K562 (cell line): Measurements from ENCODE around the gene ZNF862. TPM values are rescaled to one million over a fixed set of nuclear protein-coding genes. Genes with fewer than 3 reads are reported as not detected.

Experiments used
- ATAC-seq: fragments of 200-7000 bp; cut with Tn5 transposase; 3 replicates; pipeline ENCODE4 v1.9.1; 2020; ENCODE audit warnings: moderate library complexity
- BruUV-seq: library from RNA; stranded (reverse); fragments of 400-500 nt; replicated peaks from 2 replicates; lab custom pipeline; 2021; lab: Mats Ljungman, UMichigan
- CTCF ChIA-PET: fragments of 300-600 bp; formaldehyde crosslinking; extraction: SDS; loops from one replicate; lab custom pipeline; 2021; ENCODE audit warnings: low intra/inter-chr PET ratio; lab: Yijun Ruan, JAX
- POLR2A ChIA-PET: fragments of 300-600, 350-650 bp; sonication (Branson Sonifier 250); formaldehyde crosslinking; extraction: SDS; loops from one replicate; lab custom pipeline; 2021; ENCODE audit warnings: antibody characterized with exemption, inconsistent platforms; lab: Yijun Ruan, JAX
- DNase-seq, 4 experiments: peaks; one replicate each; pipeline versions ENCODE4 v3.0.0 to v3.0.0-alpha.2; 2011 to 2018; ENCODE audit warnings: low spot score in 3 of 4, mixed read lengths in 3 of 4; ENCODE audit errors: extremely low read depth in 1 of 4
- FAIRE-seq: peaks from 2 replicates; lab custom pipeline; 2011; peaks lifted over from hg19 to GRCh38; lab: Jason Lieb, UNC
- H2AFZ ChIP-seq: 2 replicates; pipeline ENCODE4 v1.6.0; 2011; ENCODE audit warnings: low read depth, low read length, control low read depth, inconsistent platforms
- H3K27ac ChIP-seq: fragments of 200-600 bp; 3 replicates; pipeline ENCODE4 v1.8.0; 2011; ENCODE audit warnings: low read depth, mild to moderate bottlenecking, control low read depth, inconsistent platforms, low read length, moderate library complexity, mixed read lengths; ENCODE audit errors: extremely low read depth
- H3K27me3 ChIP-seq, 2 experiments: fragments of 300-600 bp in 1 of 2; 2 replicates in 1 of 2; 3 replicates in 1 of 2; pipeline versions ENCODE4 v1.6.0 to v1.8.0; 2011; ENCODE audit warnings: inconsistent platforms in 2 of 2, low read length in 2 of 2, mild to moderate bottlenecking in 1 of 2, mixed read lengths in 1 of 2, moderate library complexity in 1 of 2; ENCODE audit not compliant: control insufficient read depth in 2 of 2, insufficient read depth in 2 of 2
- H3K36me3 ChIP-seq: fragments of 300-600 bp; 3 replicates; pipeline ENCODE4 v1.8.0; 2011; ENCODE audit warnings: mild to moderate bottlenecking, low read length, inconsistent platforms; ENCODE audit not compliant: control insufficient read depth, insufficient read depth
- H3K4me1 ChIP-seq, 2 experiments: fragments of 200-600 bp in 1 of 2; replicated peaks in 1 of 2; 2 replicates in 1 of 2; 3 replicates in 1 of 2; pipeline versions ENCODE4 v1.5.1 to v1.8.0; 2011; ENCODE audit warnings: inconsistent platforms in 2 of 2, low read length in 2 of 2, mild to moderate bottlenecking in 1 of 2, mixed read lengths in 1 of 2, moderate library complexity in 1 of 2; ENCODE audit not compliant: control insufficient read depth in 2 of 2, insufficient read depth in 2 of 2
- H3K4me2 ChIP-seq: 2 replicates; pipeline ENCODE4 v1.6.1; 2011; ENCODE audit warnings: low read length, control low read depth, inconsistent platforms, mixed read lengths; ENCODE audit not compliant: insufficient read depth
- H3K4me3 ChIP-seq: fragments of 200-600 bp; sonication (generic), shearing (Covaris generic); 2 replicates; pipeline ENCODE4 v1.5.1; 2016; ENCODE audit warnings: control low read depth, inconsistent platforms
- H3K79me2 ChIP-seq: fragments of 200-600 bp; 3 replicates; pipeline ENCODE4 v1.8.0; 2011; ENCODE audit warnings: low read length, inconsistent platforms; ENCODE audit not compliant: control insufficient read depth, insufficient read depth
- H3K9ac ChIP-seq, 2 experiments: 2 replicates each; pipeline versions ENCODE4 v1.6.0 to v1.6.1; 2011; ENCODE audit warnings: low read depth in 2 of 2, low read length in 2 of 2, control low read depth in 1 of 2, inconsistent platforms in 1 of 2, mild to moderate bottlenecking in 1 of 2, mixed read lengths in 1 of 2; ENCODE audit not compliant: insufficient read depth in 1 of 2
- H3K9me1 ChIP-seq: one replicate; pipeline ENCODE4 v1.6.0; 2011; ENCODE audit warnings: inconsistent platforms, mild to moderate bottlenecking, low read length, moderate library complexity; ENCODE audit not compliant: control insufficient read depth, insufficient read depth
- H3K9me3 ChIP-seq: replicated peaks from 2 replicates; pipeline ENCODE4 v1.5.1; 2011; ENCODE audit warnings: low read depth, low read length, inconsistent platforms; ENCODE audit not compliant: control insufficient read depth, insufficient read depth
- H4K20me1 ChIP-seq: replicated peaks from 2 replicates; pipeline ENCODE4 v1.6.1; 2011; ENCODE audit warnings: low read length, inconsistent platforms, mixed read lengths; ENCODE audit not compliant: control insufficient read depth, insufficient read depth
- BCOR ChIP-seq: fragments of 450-650 bp; IDR thresholded peaks from 2 replicates; pipeline ENCODE4 v1.6.1; 2016
- E2F1 ChIP-seq: sonication (generic); formaldehyde crosslinking; IDR thresholded peaks from 2 replicates; pipeline ENCODE4 v1.8.1; 2023; ENCODE audit warnings: mild to moderate bottlenecking, missing genetic modification reagents, moderate library complexity
- HMGXB4 ChIP-seq: sonication (generic); formaldehyde crosslinking; IDR thresholded peaks from 2 replicates; pipeline ENCODE4 v1.8.1; 2023; ENCODE audit warnings: mild to moderate bottlenecking, missing genetic modification reagents
- ILF3 ChIP-seq: fragments of 450-650 bp; IDR thresholded peaks from 2 replicates; pipeline ENCODE4 v1.6.1; 2018; ENCODE audit warnings: antibody characterized with exemption, mild to moderate bottlenecking, moderate library complexity, borderline replicate concordance
- KLF1 ChIP-seq: fragments of 450-650 bp; IDR thresholded peaks from 2 replicates; pipeline ENCODE4 v1.6.1; 2016; ENCODE audit warnings: missing genetic modification characterization, missing compliant biosample characterization
- NCOA1 ChIP-seq: fragments of 450-650 bp; IDR thresholded peaks from 2 replicates; pipeline ENCODE4 v1.6.1; 2016; ENCODE audit warnings: low read depth
- PKNOX1 ChIP-seq: fragments of 450-650 bp; IDR thresholded peaks from 2 replicates; pipeline ENCODE4 v1.6.1; 2016
- ZNF175 ChIP-seq: fragments of 200-800 bp; sonication (Bioruptor generic); IDR thresholded peaks from 2 replicates; pipeline ENCODE4 v1.6.1; 2016; ENCODE audit warnings: low read depth, mild to moderate bottlenecking, missing genetic modification characterization, missing compliant biosample characterization
- ZNF561 ChIP-seq: fragments of 450-650 bp; formaldehyde crosslinking; conservative IDR thresholded peaks from 2 replicates; pipeline ENCODE4 v1.4.0; 2020; ENCODE audit warnings: mild to moderate bottlenecking, moderate library complexity
- ZNF830 ChIP-seq: fragments of 250-450 bp; sonication (Bioruptor Pico); IDR thresholded peaks from 2 replicates; pipeline ENCODE4 v1.5.0; 2021; ENCODE audit warnings: mild to moderate bottlenecking
- WGBS: fragments of 100-300 bp; shearing (Covaris generic); methylation state at CpG from one replicate; pipeline ENCODE4 v1.1.6; 2016; ENCODE audit warnings: low coverage, mixed read lengths; ENCODE audit not compliant: insufficient coverage; ENCODE audit errors: missing lambda C conversion rate; 5-methylcytosine and 5-hydroxymethylcytosine counted together
- in situ Hi-C: fragments of 300-500 bp; cut with MboI; formaldehyde crosslinking; loops from 4 replicates; pipeline ENCODE4 v1.15.0; 2018; ENCODE audit warnings: inconsistent platforms, mixed read lengths
- intact Hi-C: fragments of 100-400 bp; cut with micrococcal nuclease; formaldehyde crosslinking; loops from 2 replicates; pipeline ENCODE4 v1.14.2; 2022
- polyA plus RNA-seq, 8 experiments: library from polyadenylated mRNA; depleted of rRNA in 4 of 8; stranded (reverse) in 5 of 8; unstranded in 3 of 8; fragments of >200 nt; fragmentation: Nextera tagmentation in 2 of 8; fragmentation: Illumina TruSeq in 1 of 8; extraction: Ambion mirVana in 2 of 8; extraction: Trizol in 1 of 8; gene quantifications; 2 replicates each; pipeline versions ENCODE4 v1.2.1 to v1.2.3, GENCODE V29; 2011 to 2014; ENCODE audit warnings: inconsistent platforms in 1 of 8, missing spikeins in 1 of 8
- total RNA-seq, 7 experiments: library from RNA; depleted of rRNA in 6 of 7; stranded (reverse); fragments of >200 nt in 6 of 7; fragmentation: Illumina TruSeq in 2 of 7; extraction: Trizol in 2 of 7; gene quantifications; 2 replicates each; pipeline versions ENCODE4 v1.2.1 to v1.2.3, GENCODE V29; 2011 to 2021; ENCODE audit warnings: low replicate concordance in 1 of 7
- TF ChIP-seq, protein P1 (sequence below): IDR thresholded peaks from 2 replicates; pipeline ENCODE4 v1.6.1; 2012; ENCODE audit warnings: low read depth, low read length, improper control_type of control experiment, borderline replicate concordance
- TF ChIP-seq, protein P2 (sequence below): fragments of 200-800 bp; sonication (Bioruptor generic); IDR thresholded peaks from 2 replicates; pipeline ENCODE4 v1.6.1; 2017; ENCODE audit warnings: missing genetic modification characterization, missing compliant biosample characterization
- TF ChIP-seq, protein P3 (sequence below): fragments of 200-400 bp; formaldehyde crosslinking; IDR thresholded peaks from 2 replicates; pipeline ENCODE4 v1.6.1; 2017; ENCODE audit warnings: mild to moderate bottlenecking, low read depth, low read length, moderate library complexity

Gene ZNF862
- total and polyA plus RNA-seq, 9 of the 15 experiments (the other 6 are each of a cell fraction or from before 2014, with no cell fraction given), result 1.1 to 3.9 (median 2.6) TPM

GRCh38 chr7:149836434-149836833 is 1.7 kb upstream of the ZNF862 start:
- no peak overlapping the region for H3K4me2 ChIP-seq
- H3K79me2 ChIP-seq, result peaks cover 7% of the 10 kb centered on the region; the same call in 1 of the 3 replicates
- peaks cover 27 to 37% of the 10 kb centered on the region in 2 experiments for H3K27me3 ChIP-seq
- H3K9me3 ChIP-seq, result no peaks in the 10 kb centered on the region
- H3K4me1 ChIP-seq, result peaks cover 14 to 15% of the 10 kb centered on the region in 2 experiments; a peak in 4 of 5 replicates
- H3K9ac ChIP-seq, result no peak overlapping the region
- BruUV-seq, result no TSS peak
- H3K9me1 ChIP-seq, result no peaks in the 10 kb centered on the region
- WGBS, result 0% methylated on average over 1 of the region's 1 CpG
- no peak for ATAC-seq
- DNase-seq, result no peak
- POLR2A ChIA-PET, result interaction anchor here (1.0 kb wide), 1 partner anchor 31 kb away, joined by 3 read pairs; no protein-coding TSS in a partner anchor
- H3K4me3 ChIP-seq, result no peak overlapping the region
- H4K20me1 ChIP-seq, result peaks cover 10% of the 10 kb centered on the region
- no peak overlapping the region for H2AFZ ChIP-seq
- in situ Hi-C loops (no loop called here), intact Hi-C loops (no loop called here)
- no peak for FAIRE-seq
- no peak overlapping the region for H3K27ac ChIP-seq
- H3K36me3 ChIP-seq, result no peaks in the 10 kb centered on the region
- CTCF ChIA-PET, result no interaction called here
- TF ChIP-seq HMGXB4 (CRISPR knock-in tag) (no peak), ZNF175 (no peak), KLF1 (no peak), BCOR (no peak), PKNOX1 (no peak), E2F1 (CRISPR knock-in tag) (no peak), ILF3 (no peak), ZNF561 (CRISPR knock-in tag) (no peak), NCOA1 (no peak), ZNF830 (CRISPR knock-in tag) (no peak)
- TF ChIP-seq, protein P1, sequence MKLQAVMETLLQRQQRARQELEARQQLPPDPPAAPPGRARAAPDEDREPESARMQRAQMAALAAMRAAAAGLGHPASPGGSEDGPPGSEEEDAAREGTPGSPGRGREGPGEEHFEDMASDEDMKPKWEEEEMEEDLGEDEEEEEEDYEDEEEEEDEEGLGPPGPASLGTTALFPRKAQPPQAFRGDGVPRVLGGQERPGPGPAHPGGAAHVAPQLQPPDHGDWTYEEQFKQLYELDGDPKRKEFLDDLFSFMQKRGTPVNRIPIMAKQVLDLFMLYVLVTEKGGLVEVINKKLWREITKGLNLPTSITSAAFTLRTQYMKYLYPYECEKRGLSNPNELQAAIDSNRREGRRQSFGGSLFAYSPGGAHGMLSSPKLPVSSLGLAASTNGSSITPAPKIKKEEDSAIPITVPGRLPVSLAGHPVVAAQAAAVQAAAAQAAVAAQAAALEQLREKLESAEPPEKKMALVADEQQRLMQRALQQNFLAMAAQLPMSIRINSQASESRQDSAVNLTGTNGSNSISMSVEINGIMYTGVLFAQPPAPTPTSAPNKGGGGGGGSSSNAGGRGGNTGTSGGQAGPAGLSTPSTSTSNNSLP, result no peak
- TF ChIP-seq, protein P2, sequence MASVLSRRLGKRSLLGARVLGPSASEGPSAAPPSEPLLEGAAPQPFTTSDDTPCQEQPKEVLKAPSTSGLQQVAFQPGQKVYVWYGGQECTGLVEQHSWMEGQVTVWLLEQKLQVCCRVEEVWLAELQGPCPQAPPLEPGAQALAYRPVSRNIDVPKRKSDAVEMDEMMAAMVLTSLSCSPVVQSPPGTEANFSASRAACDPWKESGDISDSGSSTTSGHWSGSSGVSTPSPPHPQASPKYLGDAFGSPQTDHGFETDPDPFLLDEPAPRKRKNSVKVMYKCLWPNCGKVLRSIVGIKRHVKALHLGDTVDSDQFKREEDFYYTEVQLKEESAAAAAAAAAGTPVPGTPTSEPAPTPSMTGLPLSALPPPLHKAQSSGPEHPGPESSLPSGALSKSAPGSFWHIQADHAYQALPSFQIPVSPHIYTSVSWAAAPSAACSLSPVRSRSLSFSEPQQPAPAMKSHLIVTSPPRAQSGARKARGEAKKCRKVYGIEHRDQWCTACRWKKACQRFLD (CRISPR knock-in tag), result no peak
- TF ChIP-seq, protein P3, sequence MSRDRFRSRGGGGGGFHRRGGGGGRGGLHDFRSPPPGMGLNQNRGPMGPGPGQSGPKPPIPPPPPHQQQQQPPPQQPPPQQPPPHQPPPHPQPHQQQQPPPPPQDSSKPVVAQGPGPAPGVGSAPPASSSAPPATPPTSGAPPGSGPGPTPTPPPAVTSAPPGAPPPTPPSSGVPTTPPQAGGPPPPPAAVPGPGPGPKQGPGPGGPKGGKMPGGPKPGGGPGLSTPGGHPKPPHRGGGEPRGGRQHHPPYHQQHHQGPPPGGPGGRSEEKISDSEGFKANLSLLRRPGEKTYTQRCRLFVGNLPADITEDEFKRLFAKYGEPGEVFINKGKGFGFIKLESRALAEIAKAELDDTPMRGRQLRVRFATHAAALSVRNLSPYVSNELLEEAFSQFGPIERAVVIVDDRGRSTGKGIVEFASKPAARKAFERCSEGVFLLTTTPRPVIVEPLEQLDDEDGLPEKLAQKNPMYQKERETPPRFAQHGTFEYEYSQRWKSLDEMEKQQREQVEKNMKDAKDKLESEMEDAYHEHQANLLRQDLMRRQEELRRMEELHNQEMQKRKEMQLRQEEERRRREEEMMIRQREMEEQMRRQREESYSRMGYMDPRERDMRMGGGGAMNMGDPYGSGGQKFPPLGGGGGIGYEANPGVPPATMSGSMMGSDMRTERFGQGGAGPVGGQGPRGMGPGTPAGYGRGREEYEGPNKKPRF, result no peak
